ENCODE data around the gene KIF20A.

The KIF20A gene

GRCh38 chr5:138226910-138227309 lies 48.0 kb downstream of the KIF20A start:
- no peak for DNase-seq
- H3K4me2 ChIP-seq (ENCODE audit: low read depth, low read length) = no peak overlapping the region
- H3K9me3 ChIP-seq (replicated peaks; ENCODE audit: insufficient read depth, low read length) = no peaks in the 10 kb centered on the region
- no peaks in the 10 kb centered on the region for H3F3A ChIP-seq (ENCODE audit: insufficient read depth, low read length)
- H2AFZ ChIP-seq (ENCODE audit: low read length) = no peak overlapping the region
- no peaks in the 10 kb centered on the region for H3K36me3 ChIP-seq (replicated peaks; ENCODE audit: insufficient read depth, low read length)
- no peaks in the 10 kb centered on the region for H3K4me1 ChIP-seq (ENCODE audit: low read length)
- no peaks in the 10 kb centered on the region for H3K79me2 ChIP-seq (ENCODE audit: low read length)
- no peak overlapping the region for H3K4me3 ChIP-seq (ENCODE audit: low read length)
- no peak for TF ChIP-seq EZH2 (optimal IDR thresholded peaks at IDR 0.05; ENCODE audit: low read depth, low read length)
- TF ChIP-seq CTCF (IDR thresholded peaks at IDR 0.05; ENCODE audit: low read length) = no peak
- no peak for TF ChIP-seq EZH2phosphoT487 (IDR thresholded peaks at IDR 0.05; ENCODE audit: low read length)
- no peaks in the 10 kb centered on the region for H3K27me3 ChIP-seq (replicated peaks; ENCODE audit: insufficient read depth, low read length)
- H3K9me2 ChIP-seq (replicated peaks; ENCODE audit: insufficient read depth, low read length) = no peaks in the 10 kb centered on the region
- H3K27ac ChIP-seq (ENCODE audit: low read length) = no peak overlapping the region
- no peak overlapping the region for H3K9ac ChIP-seq (ENCODE audit: low read length)
- no peaks in the 10 kb centered on the region for H4K20me1 ChIP-seq (ENCODE audit: insufficient read depth, low read length)

GRCh38 chr5:138229387-138229786 lies 50.5 kb downstream of the KIF20A start:
- TF ChIP-seq CTCF (IDR thresholded peaks at IDR 0.05; ENCODE audit: low read length) (no peak), EZH2 (optimal IDR thresholded peaks at IDR 0.05; ENCODE audit: low read depth, low read length) (no peak), EZH2phosphoT487 (IDR thresholded peaks at IDR 0.05; ENCODE audit: low read length) (no peak)
- Histone ChIP-seq H3F3A (ENCODE audit: insufficient read depth, low read length) (no peaks in the 10 kb centered on the region), H3K9ac (ENCODE audit: low read length) (no peak overlapping the region), H3K36me3 (replicated peaks; ENCODE audit: insufficient read depth, low read length) (no peaks in the 10 kb centered on the region), H3K4me2 (ENCODE audit: low read depth, low read length) (no peak overlapping the region), H4K20me1 (ENCODE audit: insufficient read depth, low read length) (no peaks in the 10 kb centered on the region), H3K4me3 (ENCODE audit: low read length) (no peak overlapping the region), H3K79me2 (ENCODE audit: low read length) (no peaks in the 10 kb centered on the region), H3K27me3 (replicated peaks; ENCODE audit: insufficient read depth, low read length) (no peaks in the 10 kb centered on the region), H3K9me3 (replicated peaks; ENCODE audit: insufficient read depth, low read length) (no peaks in the 10 kb centered on the region), H3K27ac (ENCODE audit: low read length) (no peak overlapping the region), H3K4me1 (ENCODE audit: low read length) (no peaks in the 10 kb centered on the region), H2AFZ (ENCODE audit: low read length) (no peak overlapping the region), H3K9me2 (replicated peaks; ENCODE audit: insufficient read depth, low read length) (no peaks in the 10 kb centered on the region)
- DNase-seq = no peak

DNA sequence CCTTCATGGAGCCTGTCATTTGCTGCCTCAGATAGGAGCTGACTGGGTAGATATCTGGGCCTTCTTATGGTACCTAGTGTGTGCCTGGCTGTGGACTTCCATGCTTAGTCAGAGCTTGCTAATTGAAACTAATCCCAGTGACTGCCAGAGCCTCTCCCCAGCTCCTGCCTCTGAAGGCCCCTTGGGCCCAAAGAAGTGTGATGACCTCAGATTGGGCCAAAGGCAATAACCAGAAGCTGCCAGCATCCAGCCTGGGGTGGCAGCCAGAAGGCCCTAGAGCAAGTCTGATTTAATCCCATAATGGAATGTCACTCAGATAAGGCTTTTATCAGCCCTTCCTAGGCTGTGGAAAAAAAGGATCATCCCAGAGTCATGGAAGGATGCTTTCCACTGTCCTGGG lies 51.3 kb downstream of the KIF20A start:
- H3K9ac ChIP-seq (ENCODE audit: low read length) = no peak overlapping the region

More for the DNA sequence above, 51.3 kb downstream of the KIF20A start:
- Histone ChIP-seq H3K27me3 (replicated peaks; ENCODE audit: insufficient read depth, low read length) (no peaks in the 10 kb centered on the region), H3K9me2 (replicated peaks; ENCODE audit: insufficient read depth, low read length) (no peaks in the 10 kb centered on the region), H3K4me2 (ENCODE audit: low read depth, low read length) (no peak overlapping the region), H2AFZ (ENCODE audit: low read length) (no peak overlapping the region), H3K4me3 (ENCODE audit: low read length) (no peak overlapping the region), H3K4me1 (ENCODE audit: low read length) (no peaks in the 10 kb centered on the region), H3K79me2 (ENCODE audit: low read length) (no peaks in the 10 kb centered on the region), H4K20me1 (ENCODE audit: insufficient read depth, low read length) (no peaks in the 10 kb centered on the region), H3K27ac (ENCODE audit: low read length) (no peak overlapping the region), H3F3A (ENCODE audit: insufficient read depth, low read length) (no peaks in the 10 kb centered on the region), H3K9me3 (replicated peaks; ENCODE audit: insufficient read depth, low read length) (no peaks in the 10 kb centered on the region), H3K36me3 (replicated peaks; ENCODE audit: insufficient read depth, low read length) (no peaks in the 10 kb centered on the region)
- TF ChIP-seq CTCF (IDR thresholded peaks at IDR 0.05; ENCODE audit: low read length) (no peak), EZH2phosphoT487 (IDR thresholded peaks at IDR 0.05; ENCODE audit: low read length) (no peak), EZH2 (optimal IDR thresholded peaks at IDR 0.05; ENCODE audit: low read depth, low read length) (no peak)
- no peak for DNase-seq

All from MM.1S (cell line).